ENCODE results near the gene C16orf86. TPM values are rescaled to one million over a fixed set of nuclear protein-coding genes. Genes with fewer than 3 reads are reported as not detected.

Gene C16orf86
- total RNA-seq, 1 experiment from 2014 or later, result 0.65 TPM

GRCh38 chr16:67648764-67649407 is 17.7 kb upstream of the C16orf86 start:
- TF ChIP-seq CTCF (IDR thresholded peaks at IDR 0.05; ENCODE audit: unreplicated experiment), result no peak
- H3K36me3 Mint-ChIP-seq (ENCODE audit: insufficient read depth, unreplicated experiment), result no peaks in the 10 kb centered on the region
- BruUV-seq (replicated peaks), result no TSS peak
- peaks cover 26% of the 10 kb centered on the region for H3K27me3 Mint-ChIP-seq (ENCODE audit: insufficient read depth, unreplicated experiment)
- no peaks in the 10 kb centered on the region for H3K4me1 Mint-ChIP-seq (ENCODE audit: insufficient read depth, unreplicated experiment)
- no peak for DNase-seq (ENCODE audit: unreplicated experiment)
- intact Hi-C loops (cut with micrococcal nuclease), result no loop called here
- H3K4me3 Mint-ChIP-seq (ENCODE audit: unreplicated experiment), result no peak overlapping the region
- CTCF ChIA-PET, result interaction anchor here (0.7 kb wide), 1 partner anchor 8 kb away, joined by 3 read pairs; no protein-coding TSS in a partner anchor
- no peak overlapping the region for H3K27ac Mint-ChIP-seq (ENCODE audit: low read depth, unreplicated experiment)
- no peaks in the 10 kb centered on the region for H3K9me3 Mint-ChIP-seq (ENCODE audit: unreplicated experiment)
- POLR2A ChIA-PET, result no interaction called here

GRCh38 chr16:67649494-67649931 is 17.1 kb upstream of the C16orf86 start:
- Mint-ChIP-seq H3K27me3 (ENCODE audit: insufficient read depth, unreplicated experiment) (peaks cover 26% of the 10 kb centered on the region), H3K27ac (ENCODE audit: low read depth, unreplicated experiment) (no peak overlapping the region), H3K9me3 (ENCODE audit: unreplicated experiment) (no peaks in the 10 kb centered on the region), H3K4me3 (ENCODE audit: unreplicated experiment) (no peak overlapping the region), H3K36me3 (ENCODE audit: insufficient read depth, unreplicated experiment) (no peaks in the 10 kb centered on the region), H3K4me1 (ENCODE audit: insufficient read depth, unreplicated experiment) (no peaks in the 10 kb centered on the region)
- no peak for TF ChIP-seq CTCF (IDR thresholded peaks at IDR 0.05; ENCODE audit: unreplicated experiment)
- intact Hi-C loops (cut with micrococcal nuclease), result no loop called here
- POLR2A ChIA-PET, result no interaction called here
- CTCF ChIA-PET, result no interaction called here
- peak; percentile 40 for DNase-seq (ENCODE audit: unreplicated experiment)
- BruUV-seq (replicated peaks), result no TSS peak

GRCh38 chr16:67650023-67650422 is 16.6 kb upstream of the C16orf86 start:
- H3K9me3 Mint-ChIP-seq (ENCODE audit: unreplicated experiment), result no peaks in the 10 kb centered on the region
- intact Hi-C loops (cut with micrococcal nuclease), result no loop called here
- BruUV-seq (replicated peaks), result no TSS peak
- H3K27me3 Mint-ChIP-seq (ENCODE audit: insufficient read depth, unreplicated experiment), result peaks cover 26% of the 10 kb centered on the region
- H3K36me3 Mint-ChIP-seq (ENCODE audit: insufficient read depth, unreplicated experiment), result peaks cover 4% of the 10 kb centered on the region
- H3K4me1 Mint-ChIP-seq (ENCODE audit: insufficient read depth, unreplicated experiment), result no peaks in the 10 kb centered on the region
- ChIA-PET POLR2A (interaction anchor here (0.9 to 1.5 kb wide), 2 partner anchors 10 to 60 kb away, joined by 4 read pairs; partner anchors contain the start of gene ACD), CTCF (interaction anchor here (0.5 kb wide), 1 partner anchor 90 kb away, joined by 3 read pairs; no protein-coding TSS in a partner anchor)
- no peak overlapping the region for H3K27ac Mint-ChIP-seq (ENCODE audit: low read depth, unreplicated experiment)
- TF ChIP-seq CTCF (IDR thresholded peaks at IDR 0.05; ENCODE audit: unreplicated experiment), result no peak
- DNase-seq (ENCODE audit: unreplicated experiment), result no peak
- no peak overlapping the region for H3K4me3 Mint-ChIP-seq (ENCODE audit: unreplicated experiment)

GRCh38 chr16:67651039-67651438 is 15.6 kb upstream of the C16orf86 start:
- peaks cover 26% of the 10 kb centered on the region for H3K27me3 Mint-ChIP-seq (ENCODE audit: insufficient read depth, unreplicated experiment)
- intact Hi-C loops (cut with micrococcal nuclease), result no loop called here
- H3K4me1 Mint-ChIP-seq (ENCODE audit: insufficient read depth, unreplicated experiment), result no peaks in the 10 kb centered on the region
- ChIA-PET CTCF (interaction anchor here (0.6 to 0.8 kb wide), 3 partner anchors 18 to 132 kb away, joined by 3 read pairs; no protein-coding TSS in a partner anchor), POLR2A (interaction anchor here (1.1 to 1.5 kb wide), 2 partner anchors 9 to 61 kb away, joined by 3 to 4 read pairs; no protein-coding TSS in a partner anchor)
- no peak for TF ChIP-seq CTCF (IDR thresholded peaks at IDR 0.05; ENCODE audit: unreplicated experiment)
- H3K9me3 Mint-ChIP-seq (ENCODE audit: unreplicated experiment), result no peaks in the 10 kb centered on the region
- DNase-seq (ENCODE audit: unreplicated experiment), result no peak
- H3K36me3 Mint-ChIP-seq (ENCODE audit: insufficient read depth, unreplicated experiment), result peaks cover 6% of the 10 kb centered on the region
- H3K27ac Mint-ChIP-seq (ENCODE audit: low read depth, unreplicated experiment), result no peak overlapping the region
- no TSS peak for BruUV-seq (replicated peaks)
- no peak overlapping the region for H3K4me3 Mint-ChIP-seq (ENCODE audit: unreplicated experiment)
